IPS-NIHi11 (cell line): ENCODE measurements around the gene PHOX2A.
"Not testable (repeated sequence)": the region's sequence is repeated elsewhere in the genome, so short reads cannot be mapped to it uniquely, and the experiment has no call there.

Source experiments
- DNase-seq: peaks from one replicate; pipeline ENCODE4 v3.0.0; 2012; ENCODE audit warnings: mixed read lengths, low spot score

PHOX2A gene

DNA sequence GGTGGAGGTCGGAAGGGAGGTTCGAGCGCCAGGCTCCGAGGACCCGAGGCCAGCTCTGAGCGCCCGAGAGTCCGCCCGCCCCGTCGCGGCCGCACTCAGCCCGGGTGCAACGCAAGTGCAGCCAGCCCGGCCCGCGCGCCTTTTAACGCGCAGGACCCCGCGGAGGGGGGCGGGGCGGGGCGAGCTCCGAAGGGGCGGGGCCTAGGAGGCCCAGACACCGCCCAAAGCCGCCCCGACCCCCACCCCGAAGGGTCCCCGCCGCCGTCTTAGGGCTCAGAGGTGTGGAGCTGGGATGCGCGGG, at the start of gene PHOX2A:
Gene PHOX2A, minus strand, starts transcription at position 117 of the 301 bp plus-strand sequence. CDS start 172 bp downstream, outside the sequence.
- DNase-seq: peak; percentile 72

DNA sequence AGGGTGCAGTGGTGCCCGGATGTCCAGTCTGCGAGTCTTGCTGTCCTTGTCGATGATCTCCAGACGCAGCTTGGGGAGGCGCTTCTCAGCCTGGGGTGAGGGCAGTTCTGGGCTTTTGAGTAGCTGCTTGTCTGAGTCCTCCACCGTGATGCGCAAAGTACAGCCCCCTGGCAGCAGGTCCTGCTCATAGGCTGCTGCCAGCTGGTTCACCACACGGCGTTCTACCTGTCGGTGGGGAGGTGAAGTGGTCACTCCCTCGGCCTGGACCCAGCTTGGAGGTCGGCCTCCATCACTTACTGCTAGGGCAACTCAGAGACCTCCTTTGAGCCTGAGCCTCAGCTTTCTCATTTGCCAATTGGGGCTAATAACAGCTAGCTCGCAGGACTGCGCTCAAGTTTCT, 49.4 kb upstream of the PHOX2A start:
- DNase-seq: no peak

- no peak for DNase-seq
These were observed 48.3 kb upstream of the PHOX2A start for GRCh38 chr11:72292106-72292785.

- DNase-seq: not testable (repeated sequence)
These were observed 46.8 kb upstream of the PHOX2A start for GRCh38 chr11:72290741-72291140.

- DNase-seq: no peak
These were observed 43.3 kb upstream of the PHOX2A start for GRCh38 chr11:72287293-72287692.

DNA sequence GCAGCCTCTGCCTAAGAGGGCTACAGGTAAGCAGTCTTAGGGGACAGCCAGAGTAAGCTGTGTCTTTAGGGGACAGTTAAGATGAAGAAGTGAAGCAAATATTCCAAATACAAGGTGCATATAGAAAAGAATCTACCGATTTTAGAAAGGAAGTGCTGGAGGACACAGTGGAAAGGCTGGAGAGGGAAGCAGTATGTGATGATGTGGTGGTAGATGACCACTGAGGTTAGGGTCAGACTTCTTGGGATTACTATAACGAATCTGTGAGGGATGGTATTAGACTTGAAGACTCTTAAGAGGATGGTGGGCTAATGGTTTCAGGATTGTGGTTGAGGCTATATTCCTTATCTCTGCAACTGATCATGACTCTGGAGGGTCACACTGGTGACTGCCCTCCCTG, 40.0 kb upstream of the PHOX2A start:
- no peak for DNase-seq

GRCh38 chr11:72280726-72281315, 36.8 kb upstream of the PHOX2A start:
- DNase-seq: no peak

- DNase-seq: no peak
These were observed 36.1 kb upstream of the PHOX2A start for GRCh38 chr11:72280037-72280436.

DNA sequence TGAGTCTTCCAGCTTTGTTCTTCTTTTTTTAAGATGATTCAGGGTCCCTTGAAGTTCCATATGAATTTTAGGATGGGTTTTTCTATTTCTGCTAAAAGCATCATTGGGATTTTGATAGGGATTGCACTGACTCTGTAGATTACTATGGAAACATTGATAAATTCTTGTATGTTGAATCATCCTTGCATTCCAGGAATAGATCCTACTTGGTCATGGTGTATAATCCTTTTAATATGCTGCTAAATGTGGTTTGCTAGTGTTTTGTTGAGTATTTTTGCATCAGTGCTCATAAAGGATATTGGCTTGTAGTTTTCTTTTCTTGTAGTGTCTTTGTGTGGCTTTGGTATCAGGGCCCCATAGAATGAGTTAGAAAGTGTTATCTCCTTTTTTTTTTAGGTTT, 34.9 kb upstream of the PHOX2A start:
- DNase-seq: no peak

DNA sequence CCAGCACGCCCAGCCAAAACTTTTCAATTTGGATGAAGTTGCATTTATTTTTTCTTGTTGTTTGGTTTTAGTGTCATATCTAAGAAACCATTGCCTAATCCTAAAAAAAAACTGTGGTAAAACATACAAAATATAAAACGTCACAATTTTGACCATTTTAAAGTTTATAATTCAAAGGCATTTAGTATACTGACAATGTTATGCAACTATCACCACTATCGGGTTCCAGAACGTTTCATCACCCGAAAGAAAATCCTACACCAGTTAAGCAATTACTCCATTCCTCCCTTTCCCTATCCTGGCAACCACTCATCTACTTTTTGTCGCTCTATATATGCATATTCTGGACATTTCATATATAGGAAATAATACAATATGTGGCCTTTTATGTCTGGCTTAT, 30.5 kb upstream of the PHOX2A start:
- DNase-seq: no peak

DNA sequence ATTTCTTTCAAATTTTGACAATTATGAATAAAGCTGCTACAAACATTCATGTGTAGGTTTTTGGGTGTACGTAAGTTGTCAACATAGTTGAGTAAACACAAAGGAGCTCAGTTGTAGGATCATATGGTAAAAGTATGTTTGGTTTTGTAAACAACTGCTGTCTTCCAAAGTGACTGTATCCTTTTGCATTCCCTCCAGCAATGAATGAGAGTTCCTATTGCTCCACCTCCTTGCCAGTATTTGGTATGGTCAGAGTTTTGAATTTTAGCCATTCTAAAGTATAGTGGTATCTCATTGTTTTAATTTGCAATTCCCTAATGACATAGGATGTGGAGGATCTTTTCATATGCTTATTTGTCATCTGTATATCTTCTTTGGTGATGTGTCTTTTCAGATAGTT, 28.0 kb upstream of the PHOX2A start:
- DNase-seq: no peak

DNA sequence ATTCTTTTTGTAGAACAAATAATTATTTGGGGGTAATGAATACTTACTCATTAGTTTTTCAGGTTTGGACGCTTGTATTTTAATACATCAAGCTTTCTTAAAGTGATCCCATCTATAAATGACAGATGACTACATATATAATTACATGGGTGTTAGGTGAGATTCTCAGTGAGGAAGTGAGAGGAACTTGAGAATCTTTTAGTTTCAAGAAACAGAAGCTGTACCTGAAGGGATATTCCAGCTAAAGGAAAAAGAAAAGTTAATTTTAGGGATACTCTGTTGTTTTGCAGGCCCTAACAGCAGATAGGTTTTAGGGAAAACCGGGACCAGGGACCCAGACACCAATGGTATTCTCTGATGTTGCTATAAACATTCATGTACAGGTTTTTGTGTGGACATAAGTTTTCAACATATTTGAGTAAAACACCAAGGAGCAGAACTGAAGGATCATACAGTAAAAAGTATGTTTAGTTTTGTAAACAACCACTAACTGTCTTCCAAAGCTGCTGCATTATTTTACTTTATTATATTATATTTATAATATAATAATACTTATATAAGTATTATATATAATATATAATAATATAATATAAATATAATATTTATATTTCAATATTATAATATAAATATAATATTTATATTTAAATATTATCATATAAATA, 24.1 kb upstream of the PHOX2A start:
- no peak for DNase-seq

- DNase-seq: not testable (repeated sequence)
These were observed 23.0 kb upstream of the PHOX2A start for GRCh38 chr11:72266960-72267359.

- no peak for DNase-seq
These were observed 22.0 kb upstream of the PHOX2A start for GRCh38 chr11:72265951-72266350.

DNA sequence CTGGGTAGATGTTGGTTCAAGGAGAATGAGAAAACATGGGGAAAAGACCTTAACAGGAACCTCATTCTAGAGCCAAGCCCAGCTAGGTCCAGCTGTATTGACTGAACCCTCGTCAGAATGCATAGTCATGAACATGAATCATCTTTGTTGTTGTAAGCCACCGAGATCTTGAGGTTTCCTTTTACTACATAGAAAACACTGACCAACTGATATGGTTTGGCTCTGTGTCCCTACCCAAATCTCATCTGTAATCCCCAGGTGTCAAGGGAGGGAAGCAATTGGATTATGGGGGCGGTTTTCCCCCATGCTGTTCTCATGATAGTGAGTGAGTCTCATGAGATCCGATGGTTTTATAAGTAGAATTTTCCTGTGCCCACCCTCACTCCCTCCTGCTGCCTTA, 19.4 kb upstream of the PHOX2A start:
- no peak for DNase-seq

- DNase-seq: no peak
These were observed 16.6 kb upstream of the PHOX2A start for GRCh38 chr11:72260574-72260973.

DNA sequence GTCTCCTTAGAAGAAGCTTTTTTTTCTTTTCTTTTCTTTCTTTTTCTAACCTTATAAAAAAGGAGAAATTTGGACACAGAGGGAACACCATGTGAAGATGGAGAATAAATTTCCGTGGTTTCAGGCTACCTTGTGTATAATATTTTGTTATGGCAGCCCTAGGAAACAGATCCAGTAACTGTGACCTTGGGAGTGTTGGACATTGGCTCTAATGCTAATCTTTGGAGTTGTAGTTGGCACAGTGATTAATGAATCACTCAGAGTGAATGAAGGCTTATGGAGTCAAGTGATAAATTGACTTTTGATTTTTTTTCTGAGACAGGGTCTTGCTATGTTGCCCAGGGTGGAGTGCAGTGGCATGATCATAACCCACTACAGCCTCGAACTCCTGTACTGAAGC, 15.5 kb upstream of the PHOX2A start:
- DNase-seq: no peak

GRCh38 chr11:72257570-72257969, 13.6 kb upstream of the PHOX2A start:
- no peak for DNase-seq

GRCh38 chr11:72254299-72254993, 10.5 kb upstream of the PHOX2A start:
- no peak for DNase-seq

DNA sequence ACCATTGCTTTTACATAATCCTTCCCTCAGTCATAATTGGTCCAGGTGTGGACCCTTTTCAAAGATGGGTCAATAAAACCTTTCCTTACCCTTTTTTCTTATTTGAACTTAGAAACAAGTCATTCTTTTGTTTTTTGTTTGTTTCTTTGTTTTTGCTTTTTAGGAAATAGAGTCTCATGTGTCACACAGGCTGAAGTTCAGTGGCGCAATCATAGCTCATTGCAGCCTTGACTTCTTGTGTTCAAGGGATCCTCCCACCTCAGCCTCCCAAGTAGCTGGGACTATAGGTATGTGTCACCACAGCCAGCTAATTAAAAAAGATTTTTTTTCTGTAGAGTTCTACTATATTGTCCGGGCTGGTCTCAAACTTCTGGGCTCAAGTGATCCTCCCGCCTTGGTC, 9.4 kb upstream of the PHOX2A start:
- DNase-seq: no peak

DNA sequence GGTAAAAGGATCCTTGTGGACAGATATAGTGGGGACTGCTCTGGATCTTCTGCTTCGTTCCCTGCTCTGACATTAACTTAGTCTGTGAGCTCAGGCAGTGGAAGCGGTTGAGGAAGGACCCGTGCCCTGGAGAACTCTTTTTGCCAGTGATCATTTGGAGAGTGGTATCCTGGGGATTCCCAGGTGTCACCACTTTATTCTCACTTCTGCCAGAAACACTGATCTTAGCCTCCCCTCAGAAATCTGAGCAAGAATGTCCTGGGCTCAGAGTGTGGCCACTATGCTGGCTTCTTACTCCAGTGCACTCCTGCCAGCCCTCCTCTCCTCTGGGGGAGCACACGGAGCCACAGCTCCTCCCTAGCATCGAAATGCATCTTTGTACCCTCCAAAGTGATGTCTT, 7.6 kb upstream of the PHOX2A start:
- no peak for DNase-seq

- no peak for DNase-seq
These were observed 6.9 kb upstream of the PHOX2A start for GRCh38 chr11:72250661-72251464.
